ENCODE data around the gene EIF4G3. TPM values are rescaled to one million over a fixed set of nuclear protein-coding genes. Genes with fewer than 3 reads are reported as not detected.

EIF4G3 gene
- total and polyA plus RNA-seq, 10 of the 15 experiments (the other 5 are each of a cell fraction or from before 2014, with no cell fraction given): 7.4 to 45.1 (median 29.1) TPM

DNA sequence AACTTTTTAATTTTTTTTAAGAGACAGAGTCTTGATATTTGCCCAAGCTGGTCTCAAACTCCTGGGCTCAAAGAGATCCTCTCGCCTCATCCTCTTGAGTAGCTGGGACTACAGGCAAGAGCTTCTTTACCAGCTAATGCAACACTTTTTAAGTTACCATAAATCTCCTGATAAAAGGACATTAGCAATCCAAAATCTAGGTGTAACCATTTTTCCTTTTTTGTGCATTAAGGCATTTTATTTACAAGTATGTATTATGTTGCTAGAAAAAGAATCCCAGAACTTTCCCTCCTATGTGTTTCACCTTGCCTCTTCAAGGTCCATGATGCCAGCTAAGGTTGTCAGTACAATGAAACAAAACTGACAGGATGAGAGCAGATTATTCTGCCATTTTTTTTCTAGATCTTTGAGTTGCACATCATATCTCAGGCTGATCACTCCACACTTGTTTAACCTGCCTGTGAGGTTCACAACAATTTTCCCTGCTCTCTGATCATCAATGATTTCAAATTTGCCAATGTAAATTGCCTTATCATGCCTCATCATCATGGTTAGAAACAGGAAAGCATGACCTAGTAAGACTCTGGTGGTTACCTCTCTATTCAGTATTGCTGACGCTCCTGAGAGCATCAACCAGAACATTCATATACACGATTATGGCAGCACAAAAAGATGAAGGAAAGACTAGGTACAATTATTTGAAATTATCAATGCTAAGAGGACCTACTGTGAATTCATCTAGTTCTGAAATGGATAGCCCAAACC, 173.2 kb downstream of the EIF4G3 start:
- Histone ChIP-seq H2AFZ (ENCODE audit: control insufficient read depth, low read depth, low read length) (no peak overlapping the region), H3K27ac (ENCODE audit: control insufficient read depth, insufficient read depth) (no peak overlapping the region), H3K4me1 (ENCODE audit: control insufficient read depth, insufficient read depth, low read length) (peaks cover 12% of the 10 kb centered on the region), H3K4me3 (no peak overlapping the region), H4K20me1 (ENCODE audit: control insufficient read depth, insufficient read depth) (no peaks in the 10 kb centered on the region), H3K79me2 (ENCODE audit: control insufficient read depth, insufficient read depth, low read length) (no peaks in the 10 kb centered on the region; the same call in 1 of the 2 replicates), H3K36me3 (ENCODE audit: control insufficient read depth in 2 of 2, insufficient read depth in 2 of 2, low read length in 1 of 2) (no peaks in the 10 kb centered on the region; a peak in 1 of 4 replicates), H3K9ac (ENCODE audit: control insufficient read depth, insufficient read depth, low read length) (no peak overlapping the region), H3K4me2 (ENCODE audit: control insufficient read depth, insufficient read depth) (no peak overlapping the region), H3K9me3 (replicated peaks; ENCODE audit: control insufficient read depth, insufficient read depth, low read length) (no peaks in the 10 kb centered on the region), H3K27me3 (replicated peaks in 1 of 2; ENCODE audit: control insufficient read depth in 2 of 2, insufficient read depth in 2 of 2, low read length in 1 of 2) (no peaks in the 10 kb centered on the region)
- CTCF ChIA-PET: interaction anchor here (0.9 kb wide), 1 partner anchor 192 kb away, joined by 3 read pairs; no protein-coding TSS in a partner anchor
- in situ Hi-C loops (cut with MboI): no loop called here
- TF ChIP-seq ZSCAN29 (IDR thresholded peaks at IDR 0.05): no peak
- no peak for TF ChIP-seq POLR2AphosphoS5 (IDR thresholded peaks at IDR 0.05; ENCODE audit: low read length)
- no peak for TF ChIP-seq BRCA1 (IDR thresholded peaks at IDR 0.05; ENCODE audit: low read depth, low read length)
- no peak for TF ChIP-seq SUZ12 (IDR thresholded peaks at IDR 0.05; ENCODE audit: unreplicated experiment)
- RAD21 ChIA-PET (ENCODE audit: unreplicated experiment): no interaction called here
- BruUV-seq (replicated peaks): no TSS peak
- ATAC-seq (no peak), FAIRE-seq (no peak), DNase-seq (ENCODE audit: low read depth, low spot score) (no peak)
- intact Hi-C loops (cut with micrococcal nuclease; ENCODE audit: unreplicated experiment): no loop called here
- WGBS (ENCODE audit: insufficient coverage, insufficient replicate concordance, low lambda C conversion rate, missing lambda C conversion rate): 65% methylated on average over 3 of the region's 3 CpGs
- SMC1A ChIA-PET (ENCODE audit: uncharacterized antibody, unreplicated experiment): no interaction called here
- POLR2A ChIA-PET: no interaction called here

DNA sequence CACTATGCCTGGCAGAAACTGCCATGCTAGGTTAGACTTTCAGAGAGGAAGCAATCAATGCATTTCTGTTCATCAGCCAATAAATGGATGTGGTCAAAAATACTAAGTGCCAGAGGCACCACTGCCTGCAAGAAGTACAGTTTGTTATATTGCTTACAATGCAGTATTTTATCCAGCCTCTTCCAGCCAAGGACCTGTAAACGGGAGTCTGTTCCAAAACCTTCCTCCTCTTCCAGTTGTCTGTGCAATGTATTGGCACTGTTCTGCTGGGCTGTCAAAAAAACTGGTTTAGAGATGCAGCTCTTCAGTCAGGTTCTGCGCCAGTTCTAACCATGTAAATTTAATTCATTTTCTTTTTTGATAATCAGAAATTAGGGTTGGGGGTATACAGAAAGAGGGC, 175.7 kb downstream of the EIF4G3 start:
- Histone ChIP-seq H3K79me2 (ENCODE audit: control insufficient read depth, insufficient read depth, low read length) (no peaks in the 10 kb centered on the region; the same call in 1 of the 2 replicates), H3K9ac (ENCODE audit: control insufficient read depth, insufficient read depth, low read length) (no peak overlapping the region), H3K9me3 (replicated peaks; ENCODE audit: control insufficient read depth, insufficient read depth, low read length) (no peaks in the 10 kb centered on the region), H3K36me3 (ENCODE audit: control insufficient read depth in 2 of 2, insufficient read depth in 2 of 2, low read length in 1 of 2) (peaks cover 0 to 3% of the 10 kb centered on the region in 2 experiments; a peak in 1 of 4 replicates), H2AFZ (ENCODE audit: control insufficient read depth, low read depth, low read length) (no peak overlapping the region), H4K20me1 (ENCODE audit: control insufficient read depth, insufficient read depth) (no peaks in the 10 kb centered on the region), H3K27ac (ENCODE audit: control insufficient read depth, insufficient read depth) (no peak overlapping the region), H3K27me3 (replicated peaks in 1 of 2; ENCODE audit: control insufficient read depth in 2 of 2, insufficient read depth in 2 of 2, low read length in 1 of 2) (no peaks in the 10 kb centered on the region), H3K4me2 (ENCODE audit: control insufficient read depth, insufficient read depth) (no peak overlapping the region), H3K4me1 (ENCODE audit: control insufficient read depth, insufficient read depth, low read length) (peaks cover 12% of the 10 kb centered on the region), H3K4me3 (no peak overlapping the region)
- no peak for FAIRE-seq
- ChIA-PET RAD21 (ENCODE audit: unreplicated experiment) (no interaction called here), POLR2A (no interaction called here), CTCF (interaction anchor here (0.9 to 1.8 kb wide), 4 partner anchors 8 to 194 kb away, joined by 3 to 5 read pairs (median 4); no protein-coding TSS in a partner anchor), SMC1A (ENCODE audit: uncharacterized antibody, unreplicated experiment) (interaction anchor here (0.6 to 2.0 kb wide), 4 partner anchors 10 to 19 kb away, joined by 3 to 9 read pairs (median 4); no protein-coding TSS in a partner anchor)
- BruUV-seq (replicated peaks): no TSS peak
- intact Hi-C loops (cut with micrococcal nuclease; ENCODE audit: unreplicated experiment) (no loop called here), in situ Hi-C loops (cut with MboI) (no loop called here)
- no peak for ATAC-seq
- TF ChIP-seq RB1 (IDR thresholded peaks at IDR 0.05; ENCODE audit: borderline replicate concordance) (no peak), HDGF (IDR thresholded peaks at IDR 0.05) (no peak), RELA (IDR thresholded peaks at IDR 0.05; ENCODE audit: borderline replicate concordance, partially characterized antibody) (no peak), TAF1 (IDR thresholded peaks at IDR 0.05; ENCODE audit: borderline replicate concordance, low read depth, low read length) (no peak), HDAC2 (IDR thresholded peaks at IDR 0.05) (no peak), YBX1 (IDR thresholded peaks at IDR 0.05) (no peak)
- TF ChIP-seq, protein P1, sequence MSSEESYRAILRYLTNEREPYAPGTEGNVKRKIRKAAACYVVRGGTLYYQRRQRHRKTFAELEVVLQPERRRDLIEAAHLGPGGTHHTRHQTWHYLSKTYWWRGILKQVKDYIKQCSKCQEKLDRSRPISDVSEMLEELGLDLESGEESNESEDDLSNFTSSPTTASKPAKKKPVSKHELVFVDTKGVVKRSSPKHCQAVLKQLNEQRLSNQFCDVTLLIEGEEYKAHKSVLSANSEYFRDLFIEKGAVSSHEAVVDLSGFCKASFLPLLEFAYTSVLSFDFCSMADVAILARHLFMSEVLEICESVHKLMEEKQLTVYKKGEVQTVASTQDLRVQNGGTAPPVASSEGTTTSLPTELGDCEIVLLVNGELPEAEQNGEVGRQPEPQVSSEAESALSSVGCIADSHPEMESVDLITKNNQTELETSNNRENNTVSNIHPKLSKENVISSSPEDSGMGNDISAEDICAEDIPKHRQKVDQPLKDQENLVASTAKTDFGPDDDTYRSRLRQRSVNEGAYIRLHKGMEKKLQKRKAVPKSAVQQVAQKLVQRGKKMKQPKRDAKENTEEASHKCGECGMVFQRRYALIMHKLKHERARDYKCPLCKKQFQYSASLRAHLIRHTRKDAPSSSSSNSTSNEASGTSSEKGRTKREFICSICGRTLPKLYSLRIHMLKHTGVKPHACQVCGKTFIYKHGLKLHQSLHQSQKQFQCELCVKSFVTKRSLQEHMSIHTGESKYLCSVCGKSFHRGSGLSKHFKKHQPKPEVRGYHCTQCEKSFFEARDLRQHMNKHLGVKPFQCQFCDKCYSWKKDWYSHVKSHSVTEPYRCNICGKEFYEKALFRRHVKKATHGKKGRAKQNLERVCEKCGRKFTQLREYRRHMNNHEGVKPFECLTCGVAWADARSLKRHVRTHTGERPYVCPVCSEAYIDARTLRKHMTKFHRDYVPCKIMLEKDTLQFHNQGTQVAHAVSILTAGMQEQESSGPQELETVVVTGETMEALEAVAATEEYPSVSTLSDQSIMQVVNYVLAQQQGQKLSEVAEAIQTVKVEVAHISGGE (CRISPR knock-in tag; IDR thresholded peaks at IDR 0.05): no peak
- WGBS (ENCODE audit: insufficient coverage, insufficient replicate concordance, low lambda C conversion rate, missing lambda C conversion rate): 96% methylated on average over 2 of the region's 2 CpGs
- DNase-seq (ENCODE audit: low read depth, low spot score): no peak

All from GM12878 (cell line).